Left forelimb (tissue), 1 donor: Measurements from ENCODE around the gene CNPY1.

Experiments
- DNase-seq: peaks from one replicate; pipeline ENCODE4 v3.0.0-alpha.2; 2018; ENCODE audit warnings: low spot score

The CNPY1 gene

GRCh38 chr7:155454183-155455112, 91.9 kb downstream of the CNPY1 start:
- no peak for DNase-seq

GRCh38 chr7:155453296-155454182, 92.8 kb downstream of the CNPY1 start:
- DNase-seq: no peak

GRCh38 chr7:155452505-155453295, 93.7 kb downstream of the CNPY1 start:
- no peak for DNase-seq

- DNase-seq: no peak
Measured at GRCh38 chr7:155451840-155452239, 94.5 kb downstream of the CNPY1 start.
